Measurements from ENCODE around the gene SPRR2E. TPM values are rescaled to one million over a fixed set of nuclear protein-coding genes. Genes with fewer than 3 reads are reported as not detected.
A peak's percentile ranks its signal among the peaks of the same experiment; 100 is the strongest.

SPRR2E gene
- total and polyA plus RNA-seq, 2 of the 8 experiments (the other 6 are each of a cell fraction or from before 2014, with no cell fraction given): not detected

GRCh38 chr1:153058826-153059784 is 35.2 kb downstream of the SPRR2E start:
- Histone ChIP-seq H2BK120ac (replicated peaks; ENCODE audit: low read depth, low read length) (no peak overlapping the region), H4K20me1 (replicated peaks in 1 of 2; ENCODE audit: control insufficient read depth in 1 of 2, insufficient read depth in 2 of 2, low read length in 2 of 2) (no peaks in the 10 kb centered on the region), H3K79me1 (ENCODE audit: low read depth, low read length) (no peaks in the 10 kb centered on the region), H2BK20ac (ENCODE audit: low read length) (no peak overlapping the region), H2BK5ac (ENCODE audit: low read depth, low read length) (no peak overlapping the region), H3K56ac (replicated peaks; ENCODE audit: insufficient read length, low read depth, low read length) (no peak overlapping the region), H3K18ac (ENCODE audit: extremely low read depth, low read length) (no peak overlapping the region), H3K9ac (replicated peaks in 1 of 4; ENCODE audit: extremely low read depth in 1 of 4, low read depth in 3 of 4, low read length in 3 of 4) (no peak overlapping the region), H3K4me2 (ENCODE audit: insufficient read depth in 1 of 2, low read depth in 2 of 2, low read length in 2 of 2) (no peak overlapping the region), H3K4me3 (ENCODE audit: extremely low read depth in 1 of 4, insufficient read depth in 2 of 4, low read depth in 3 of 4, low read length in 4 of 4) (no peak overlapping the region), H3K27me3 (replicated peaks in 1 of 4; ENCODE audit: control insufficient read depth in 3 of 4, extremely low read depth in 1 of 4, insufficient read depth in 3 of 4, low read length in 3 of 4) (no peaks in the 10 kb centered on the region), H3K23me2 (ENCODE audit: low read depth, low read length) (no peaks in the 10 kb centered on the region), H3K4ac (replicated peaks; ENCODE audit: insufficient read length, low read depth, low read length) (no peak overlapping the region), H4K8ac (ENCODE audit: extremely low read depth, insufficient read depth, low read length) (no peak overlapping the region), H3K23ac (ENCODE audit: insufficient read length) (no peak overlapping the region), H3K27ac (ENCODE audit: low read depth, low read length) (no peak overlapping the region), H3K14ac (ENCODE audit: insufficient read length) (no peak overlapping the region), H3K4me1 (replicated peaks in 1 of 4; ENCODE audit: control insufficient read depth in 3 of 4, insufficient read depth in 4 of 4, low read length in 3 of 4) (no peaks in the 10 kb centered on the region), H3K9me3 (ENCODE audit: insufficient read depth in 2 of 2, low read depth in 1 of 2, low read length in 1 of 2) (no peaks in the 10 kb centered on the region), H3K36me3 (ENCODE audit: control insufficient read depth in 2 of 4, insufficient read depth in 4 of 4, low read length in 3 of 4) (no peaks in the 10 kb centered on the region), H2AK5ac (ENCODE audit: low read depth, low read length) (no peak overlapping the region), H2BK15ac (ENCODE audit: low read length) (no peak overlapping the region; the same call in 1 of the 2 replicates), H4K5ac (ENCODE audit: insufficient read length, low read depth, low read length) (no peak overlapping the region), H4K91ac (replicated peaks; ENCODE audit: insufficient read length, low read length) (no peak overlapping the region), H2BK12ac (ENCODE audit: low read depth, low read length) (no peak overlapping the region), H3K79me2 (ENCODE audit: control insufficient read depth in 1 of 2, insufficient read depth in 2 of 2, low read length in 2 of 2) (no peaks in the 10 kb centered on the region), H2AFZ (ENCODE audit: low read length) (0 out of 2 replicates have a peak overlapping the region, but pooled peaks have one; percentile 57)
- ChIA-PET CTCF (ENCODE audit: partially characterized antibody) (interaction anchor here (0.6 to 0.9 kb wide), 4 partner anchors 53 to 105 kb away, joined by 3 read pairs; no protein-coding TSS in a partner anchor), POLR2A (ENCODE audit: partially characterized antibody) (no interaction called here)
- no peak for FAIRE-seq
- no peak for DNase-seq (ENCODE audit: low read depth in 1 of 2, low spot score in 2 of 2)
- 90% methylated on average over 6 of the region's 6 CpGs; no CpG with 5 or more reads in 1 of the 2 experiments for WGBS, 2 experiments (ENCODE audit: extremely low coverage in 1 of 2, insufficient coverage in 1 of 2, insufficient read length in 1 of 2, insufficient replicate concordance in 2 of 2, low coverage in 1 of 2, low lambda C conversion rate in 2 of 2, missing lambda C conversion rate in 1 of 2)
- TF ChIP-seq BRCA1 (IDR thresholded peaks at IDR 0.05; ENCODE audit: low read depth, low read length) (no peak), MAFK (IDR thresholded peaks at IDR 0.05; ENCODE audit: low read depth, low read length) (no peak), SIRT6 (IDR thresholded peaks at IDR 0.05; ENCODE audit: low read length) (no peak), KDM5A (IDR thresholded peaks at IDR 0.05; ENCODE audit: low read length) (no peak), RNF2 (IDR thresholded peaks at IDR 0.05; ENCODE audit: borderline replicate concordance, low read depth, low read length, missing control alignments, poor library complexity, severe bottlenecking) (no peak), EGR1 (IDR thresholded peaks at IDR 0.05; ENCODE audit: borderline replicate concordance, low read depth, low read length) (no peak)

Measured in H1 (cell line).